GM19240 (cell line): ENCODE data around the gene DBR1.

ENCODE experiments used
- DNase-seq: peaks from one replicate; pipeline ENCODE4 v3.0.0; 2011; ENCODE audit warnings: low spot score; ENCODE audit not compliant: insufficient read length

The DBR1 gene

GRCh38 chr3:138174421-138175131, at the start of gene DBR1:
TSS of gene DBR1 (minus strand) at chr3:138174921. CDS start at chr3:138174795, 126 bp downstream.
- DNase-seq: peak; percentile 19

- DNase-seq: no peak
Observed at GRCh38 chr3:138222942-138223287, 48.2 kb upstream of the DBR1 start.

- DNase-seq: no peak
Observed at GRCh38 chr3:138222131-138222941, 47.6 kb upstream of the DBR1 start.

- no peak for DNase-seq
Observed at GRCh38 chr3:138220788-138221187, 46.1 kb upstream of the DBR1 start.

GRCh38 chr3:138220242-138220641, 45.5 kb upstream of the DBR1 start:
- DNase-seq: no peak

- DNase-seq: no peak
Observed at GRCh38 chr3:138219255-138219654, 44.5 kb upstream of the DBR1 start.

- no peak for DNase-seq
Observed at GRCh38 chr3:138213398-138214085, 38.8 kb upstream of the DBR1 start.

GRCh38 chr3:138210528-138210927, 35.8 kb upstream of the DBR1 start:
- DNase-seq: no peak

- no peak for DNase-seq
Observed at GRCh38 chr3:138206196-138206595, 31.5 kb upstream of the DBR1 start.

- no peak for DNase-seq
Observed at GRCh38 chr3:138205527-138205926, 30.8 kb upstream of the DBR1 start.

- DNase-seq: no peak
Observed at GRCh38 chr3:138203938-138204337, 29.2 kb upstream of the DBR1 start.

GRCh38 chr3:138202945-138203701, 28.4 kb upstream of the DBR1 start:
- no peak for DNase-seq

- no peak for DNase-seq
Observed at GRCh38 chr3:138200424-138200823, 25.7 kb upstream of the DBR1 start.

- DNase-seq: no peak
Observed at GRCh38 chr3:138199851-138200250, 25.1 kb upstream of the DBR1 start.

GRCh38 chr3:138197524-138197923, 22.8 kb upstream of the DBR1 start:
- no peak for DNase-seq

GRCh38 chr3:138197058-138197457, 22.3 kb upstream of the DBR1 start:
- DNase-seq: no peak

GRCh38 chr3:138196023-138196422, 21.3 kb upstream of the DBR1 start:
- DNase-seq: no peak

GRCh38 chr3:138195481-138195880, 20.8 kb upstream of the DBR1 start:
- DNase-seq: no peak

GRCh38 chr3:138188013-138188730, 13.5 kb upstream of the DBR1 start:
- DNase-seq: no peak

- DNase-seq: peak; percentile 11
Observed at GRCh38 chr3:138187296-138188012, 12.7 kb upstream of the DBR1 start, which contains the start of gene ARMC8. TSS of gene ARMC8 (plus strand) at chr3:138187301. CDS start at chr3:138187555, 254 bp downstream.
